Thyroid gland (tissue), 4 donors: ENCODE results near the gene RARA.

ENCODE experiments used
- POLR2A ChIP-seq, 2 donors: fragments of 450-650 bp; IDR thresholded peaks; one replicate each; pipeline ENCODE4 v1.6.1; 2017; ENCODE audit warnings: antibody characterized with exemption in 2 of 2, mild to moderate bottlenecking in 2 of 2, moderate library complexity in 1 of 2
- TF ChIP-seq, protein P1 (sequence below), 6 experiments: fragments of 200-600 bp in 3 of 6; fragments of 450-650 bp in 3 of 6; sonication (generic) in 3 of 6; IDR thresholded peaks; one replicate each; pipeline ENCODE4 v1.5.1; 2016 to 2019; ENCODE audit warnings: antibody characterized with exemption in 6 of 6, mild to moderate bottlenecking in 2 of 6, inconsistent platforms in 1 of 6, moderate library complexity in 1 of 6

DNA sequence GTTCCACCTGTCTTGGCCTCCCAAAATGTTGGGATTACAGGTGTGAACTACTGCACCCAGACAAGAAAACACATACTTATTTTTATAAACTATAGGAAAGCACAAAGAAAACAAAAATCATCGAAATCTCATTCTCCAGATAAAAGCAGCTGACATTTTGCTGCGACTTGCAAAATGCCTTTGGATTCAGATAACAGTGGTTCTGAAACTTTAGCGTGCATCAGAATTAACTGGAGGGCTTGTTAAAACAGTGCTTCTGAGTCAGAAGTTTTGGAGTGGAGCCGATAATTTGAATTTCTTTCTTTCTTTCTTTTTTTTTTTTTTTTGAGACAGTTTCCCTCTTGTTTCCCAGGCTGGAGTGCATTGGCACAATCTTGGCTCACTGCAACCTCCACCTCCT is 73.3 kb downstream of the RARA start:
- no peak for TF ChIP-seq POLR2A (IDR thresholded peaks at IDR 0.05)
- TF ChIP-seq, protein P1, sequence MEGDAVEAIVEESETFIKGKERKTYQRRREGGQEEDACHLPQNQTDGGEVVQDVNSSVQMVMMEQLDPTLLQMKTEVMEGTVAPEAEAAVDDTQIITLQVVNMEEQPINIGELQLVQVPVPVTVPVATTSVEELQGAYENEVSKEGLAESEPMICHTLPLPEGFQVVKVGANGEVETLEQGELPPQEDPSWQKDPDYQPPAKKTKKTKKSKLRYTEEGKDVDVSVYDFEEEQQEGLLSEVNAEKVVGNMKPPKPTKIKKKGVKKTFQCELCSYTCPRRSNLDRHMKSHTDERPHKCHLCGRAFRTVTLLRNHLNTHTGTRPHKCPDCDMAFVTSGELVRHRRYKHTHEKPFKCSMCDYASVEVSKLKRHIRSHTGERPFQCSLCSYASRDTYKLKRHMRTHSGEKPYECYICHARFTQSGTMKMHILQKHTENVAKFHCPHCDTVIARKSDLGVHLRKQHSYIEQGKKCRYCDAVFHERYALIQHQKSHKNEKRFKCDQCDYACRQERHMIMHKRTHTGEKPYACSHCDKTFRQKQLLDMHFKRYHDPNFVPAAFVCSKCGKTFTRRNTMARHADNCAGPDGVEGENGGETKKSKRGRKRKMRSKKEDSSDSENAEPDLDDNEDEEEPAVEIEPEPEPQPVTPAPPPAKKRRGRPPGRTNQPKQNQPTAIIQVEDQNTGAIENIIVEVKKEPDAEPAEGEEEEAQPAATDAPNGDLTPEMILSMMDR (IDR thresholded peaks at IDR 0.05): no peak
